GM18517 (cell line): Measurements from ENCODE around the gene HADHB.

Experiments
- ATAC-seq: cut with Tn5 transposase; IDR thresholded peaks from one replicate; pipeline ENCODE4 v1.9.1; 2021; ENCODE audit warnings: mild to moderate bottlenecking, moderate library complexity; ENCODE audit not compliant: unreplicated experiment

Gene HADHB

GRCh38 chr2:26244309-26245230 lies at the start of gene HADHB, which contains the start of gene HADHA:
TSS of gene HADHB (plus strand) at chr2:26244939. CDS start at chr2:26254255, 9,316 bp downstream.
TSS of gene HADHA (minus strand) at chr2:26244632. CDS start at chr2:26244596, 36 bp downstream.
- ATAC-seq, result peak; percentile 74

- ATAC-seq, result no peak
Measured at GRCh38 chr2:26195040-26195984, 49.4 kb upstream of the HADHB start.

- ATAC-seq, result no peak
Measured at GRCh38 chr2:26196683-26197418, 47.9 kb upstream of the HADHB start.

GRCh38 chr2:26197516-26197915 lies 47.2 kb upstream of the HADHB start:
- ATAC-seq, result no peak

- ATAC-seq, result no peak
Measured at GRCh38 chr2:26202981-26203490, 41.7 kb upstream of the HADHB start.

GRCh38 chr2:26203906-26204305 lies 40.8 kb upstream of the HADHB start:
- ATAC-seq, result no peak

GRCh38 chr2:26212011-26212410 lies 32.7 kb upstream of the HADHB start:
- no peak for ATAC-seq

GRCh38 chr2:26214759-26215158 lies 30.0 kb upstream of the HADHB start:
- ATAC-seq, result no peak

- no peak for ATAC-seq
Measured at GRCh38 chr2:26215833-26216232, 28.9 kb upstream of the HADHB start.

- ATAC-seq, result no peak
Measured at GRCh38 chr2:26216587-26216986, 28.2 kb upstream of the HADHB start.

GRCh38 chr2:26217720-26218119 lies 27.0 kb upstream of the HADHB start:
- no peak for ATAC-seq

- no peak for ATAC-seq
Measured at GRCh38 chr2:26223018-26223417, 21.7 kb upstream of the HADHB start.

- ATAC-seq, result no peak
Measured at GRCh38 chr2:26224095-26224494, 20.6 kb upstream of the HADHB start.

- no peak for ATAC-seq
Measured at GRCh38 chr2:26229595-26229994, 15.1 kb upstream of the HADHB start.

- no peak for ATAC-seq
Measured at GRCh38 chr2:26230806-26231205, 13.9 kb upstream of the HADHB start.

GRCh38 chr2:26235089-26235488 lies 9.7 kb upstream of the HADHB start:
- no peak for ATAC-seq

GRCh38 chr2:26237868-26238267 lies 6.9 kb upstream of the HADHB start:
- ATAC-seq, result no peak

- no peak for ATAC-seq
Measured at GRCh38 chr2:26238311-26238958, 6.3 kb upstream of the HADHB start.

GRCh38 chr2:26241928-26242436 lies 2.8 kb upstream of the HADHB start:
- no peak for ATAC-seq
